Ectodermal cell (in vitro differentiated cells): Measurements from ENCODE around the gene PNMA6E. TPM values are rescaled to one million over a fixed set of nuclear protein-coding genes. Genes with fewer than 3 reads are reported as not detected.

Experiments
- H3K27ac ChIP-seq: 2 replicates; pipeline ENCODE4 v1.7.0; 2013; ENCODE audit warnings: mild to moderate bottlenecking, low read depth, low read length; ENCODE audit not compliant: insufficient read depth, poor library complexity, severe bottlenecking
- H3K27me3 ChIP-seq: 2 replicates; pipeline ENCODE4 v1.7.0; 2013; ENCODE audit warnings: mild to moderate bottlenecking, low read length; ENCODE audit not compliant: insufficient read depth, control insufficient read depth, poor library complexity, severe bottlenecking
- H3K36me3 ChIP-seq: one replicate; pipeline ENCODE4 v1.7.0; 2013; ENCODE audit warnings: low read length; ENCODE audit not compliant: control insufficient read depth, insufficient read depth
- H3K4me1 ChIP-seq: one replicate; pipeline ENCODE4 v1.7.0; 2013; ENCODE audit warnings: low read length; ENCODE audit not compliant: control insufficient read depth, insufficient read depth
- H3K4me3 ChIP-seq: 2 replicates; pipeline ENCODE4 v1.7.0; 2013; ENCODE audit warnings: low read depth, low read length, control low read depth; ENCODE audit not compliant: insufficient read depth
- H3K9me3 ChIP-seq: 2 replicates; pipeline ENCODE4 v1.7.0; 2013; ENCODE audit warnings: mild to moderate bottlenecking, low read length, moderate library complexity; ENCODE audit not compliant: control insufficient read depth
- WGBS, 2 experiments: methylation state at CpG; one replicate each; pipeline ENCODE4 v1.1.7; 2013; ENCODE audit warnings: missing lambda C conversion rate in 2 of 2; 5-methylcytosine and 5-hydroxymethylcytosine counted together
- polyA plus RNA-seq, 4 experiments: library from polyadenylated mRNA; stranded (reverse); fragments of 50-300 nt; gene quantifications; one replicate each; pipeline ENCODE4 v1.2.3, GENCODE V29; 2013

Gene PNMA6E
- not detected for polyA plus RNA-seq (2013, experiment 1 of 4)
- not detected for polyA plus RNA-seq (2013, experiment 2 of 4)
- not detected for polyA plus RNA-seq (2013, experiment 3 of 4)
- not detected for polyA plus RNA-seq (2013, experiment 4 of 4)

DNA sequence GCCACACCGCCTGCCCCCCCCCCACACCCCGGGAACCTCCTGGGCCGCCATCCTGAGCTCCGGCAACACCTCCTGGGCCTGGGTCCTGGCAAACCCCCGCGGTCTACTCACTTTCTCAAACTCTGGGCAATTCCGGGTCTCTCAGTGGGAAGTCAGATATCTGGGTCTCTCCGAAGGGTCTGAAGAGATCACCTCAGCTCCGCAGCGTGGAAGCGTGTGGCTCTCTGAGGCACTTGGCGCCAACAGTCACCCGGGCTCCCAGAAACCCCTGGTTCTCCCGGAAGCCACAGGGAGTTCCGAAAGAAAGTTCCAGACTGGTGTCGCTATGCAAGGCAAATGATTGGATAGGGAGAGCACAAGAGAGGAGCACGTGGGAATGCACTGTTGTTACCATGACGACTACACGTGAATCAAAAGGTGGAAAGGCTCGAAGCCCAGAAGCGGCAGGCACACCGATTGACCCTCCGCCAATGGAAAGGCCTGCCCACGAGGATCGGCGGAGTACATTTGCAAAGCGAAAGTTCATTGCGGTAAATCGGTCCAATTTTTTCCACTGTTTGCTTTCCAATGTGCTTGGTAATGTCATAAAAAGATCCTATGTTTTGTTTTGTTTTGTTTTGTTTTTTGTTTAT, at the start of gene PNMA6E:
TSS of gene PNMA6E (minus strand) at position 218 of the 632 bp plus-strand sequence. CDS start 2,501 bp downstream, outside the sequence.
- Histone ChIP-seq H3K27me3 (no peaks in the 10 kb centered on the region), H3K4me1 (no peaks in the 10 kb centered on the region), H3K4me3 (no peak within 1 kb of the TSS), H3K9me3 (no peaks in the 10 kb centered on the region), H3K36me3 (no peaks in the 10 kb centered on the region), H3K27ac (no peak within 1 kb of the TSS)
- WGBS, 2 experiments: 93 to 96% methylated on average over 28 to 29 of the region's 29 CpGs

DNA sequence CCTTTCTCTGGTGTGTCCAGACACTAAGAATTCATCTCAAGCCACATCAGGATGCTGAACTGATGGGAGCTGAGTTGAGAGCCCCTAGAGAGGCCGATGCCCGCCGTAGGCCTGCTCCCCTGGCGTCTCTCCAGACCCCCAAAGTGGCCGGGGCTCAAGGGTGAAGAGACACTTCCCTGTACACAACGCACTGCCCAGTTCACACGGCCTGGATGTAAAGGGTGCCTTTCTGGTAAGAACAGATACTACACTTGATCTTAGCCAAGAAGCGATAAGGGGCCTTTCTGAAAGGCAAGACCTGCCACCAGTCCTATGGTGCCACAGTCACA, 49.8 kb upstream of the PNMA6E start:
- Histone ChIP-seq H3K4me3 (no peak overlapping the region), H3K27me3 (no peaks in the 10 kb centered on the region), H3K36me3 (no peaks in the 10 kb centered on the region), H3K9me3 (no peaks in the 10 kb centered on the region), H3K4me1 (no peaks in the 10 kb centered on the region), H3K27ac (no peak overlapping the region)
- 95 to 98% methylated on average over 8 of the region's 8 CpGs for WGBS, 2 experiments

DNA sequence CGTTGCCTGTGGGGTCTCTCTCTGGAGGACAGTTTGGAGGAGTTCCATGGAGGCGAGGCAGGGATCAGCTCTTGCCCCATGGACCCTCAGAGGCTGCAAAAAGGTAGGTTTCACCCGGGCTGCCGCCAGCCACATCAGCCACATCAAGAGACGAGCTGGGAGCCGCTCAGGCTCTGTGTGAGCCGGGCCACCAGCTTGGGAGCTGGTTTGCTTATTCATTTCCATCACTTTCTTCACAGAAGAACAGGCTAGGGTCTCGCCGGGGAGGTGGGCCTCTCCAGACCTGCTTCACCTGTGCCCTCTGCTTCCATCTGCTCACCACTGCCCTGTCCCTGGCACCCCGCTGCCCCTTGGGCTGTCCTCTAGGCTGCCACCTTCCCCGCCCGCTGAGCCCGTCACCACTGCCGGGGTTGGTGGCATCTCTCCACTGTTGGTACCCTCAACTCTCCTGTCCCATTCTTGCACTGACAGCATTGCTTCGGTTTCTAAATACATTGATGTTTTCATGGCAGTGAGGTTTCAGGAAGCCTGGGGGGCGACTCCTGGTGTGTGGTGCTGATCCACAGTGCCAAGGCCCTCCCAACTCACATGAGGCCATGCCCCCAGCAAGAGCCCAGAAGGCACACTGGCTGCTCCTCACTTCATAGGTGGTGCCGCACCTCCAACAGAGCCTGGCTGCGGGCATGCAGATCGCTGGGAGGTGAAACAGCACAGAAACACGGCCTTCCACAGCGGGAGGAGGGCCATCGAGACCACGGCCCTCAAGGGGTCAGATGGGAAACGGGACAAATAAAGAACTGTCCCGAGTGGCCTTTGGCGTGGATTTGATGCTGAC, 49.2 kb upstream of the PNMA6E start:
- no peak overlapping the region for H3K4me3 ChIP-seq
- no peak overlapping the region for H3K27ac ChIP-seq
- no peaks in the 10 kb centered on the region for H3K4me1 ChIP-seq
- no peaks in the 10 kb centered on the region for H3K36me3 ChIP-seq
- H3K9me3 ChIP-seq: no peaks in the 10 kb centered on the region
- 95 to 96% methylated on average over 26 of the region's 26 CpGs for whole genome bisulfite sequencing, 2 experiments
- H3K27me3 ChIP-seq: no peaks in the 10 kb centered on the region

DNA sequence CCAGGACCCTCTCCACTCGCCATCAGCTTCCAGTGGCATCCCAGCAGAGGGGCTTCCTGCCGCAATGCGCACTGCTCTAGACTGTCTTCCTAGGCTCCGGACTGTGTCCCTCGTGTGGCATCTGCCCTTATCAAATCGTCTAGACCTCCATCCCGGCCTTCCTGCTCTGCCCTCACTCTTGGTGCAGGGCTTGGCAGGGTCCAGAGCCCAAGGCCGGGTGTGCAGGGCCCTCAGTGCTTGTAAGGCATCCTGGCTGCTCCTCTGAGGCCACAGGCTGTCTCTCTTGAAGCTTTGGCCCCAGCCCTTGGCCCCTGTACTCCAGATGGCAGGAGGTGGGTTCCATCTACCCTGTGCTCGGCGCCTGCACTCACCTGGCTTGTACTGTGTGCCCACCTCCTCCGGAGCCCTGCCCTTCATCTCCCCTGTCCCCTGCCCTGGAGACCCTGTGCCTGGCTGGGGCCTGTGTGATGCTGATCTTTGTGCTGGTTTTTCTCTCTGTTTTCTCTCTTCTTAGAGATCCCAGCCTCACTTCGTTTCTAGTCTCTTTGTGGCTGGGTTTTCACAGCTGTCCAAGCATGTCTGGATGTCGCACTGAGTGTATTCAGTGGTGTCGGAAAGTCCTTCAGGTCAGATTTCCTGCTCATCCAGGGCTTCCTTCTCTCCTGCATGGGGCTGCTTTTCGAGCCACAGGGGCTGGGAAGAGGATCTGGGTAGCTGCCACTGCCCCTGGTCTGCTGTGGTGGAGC, 48.4 kb upstream of the PNMA6E start:
- WGBS, 2 experiments: 93 to 95% methylated on average over 15 of the region's 15 CpGs
- no peaks in the 10 kb centered on the region for H3K4me1 ChIP-seq

DNA sequence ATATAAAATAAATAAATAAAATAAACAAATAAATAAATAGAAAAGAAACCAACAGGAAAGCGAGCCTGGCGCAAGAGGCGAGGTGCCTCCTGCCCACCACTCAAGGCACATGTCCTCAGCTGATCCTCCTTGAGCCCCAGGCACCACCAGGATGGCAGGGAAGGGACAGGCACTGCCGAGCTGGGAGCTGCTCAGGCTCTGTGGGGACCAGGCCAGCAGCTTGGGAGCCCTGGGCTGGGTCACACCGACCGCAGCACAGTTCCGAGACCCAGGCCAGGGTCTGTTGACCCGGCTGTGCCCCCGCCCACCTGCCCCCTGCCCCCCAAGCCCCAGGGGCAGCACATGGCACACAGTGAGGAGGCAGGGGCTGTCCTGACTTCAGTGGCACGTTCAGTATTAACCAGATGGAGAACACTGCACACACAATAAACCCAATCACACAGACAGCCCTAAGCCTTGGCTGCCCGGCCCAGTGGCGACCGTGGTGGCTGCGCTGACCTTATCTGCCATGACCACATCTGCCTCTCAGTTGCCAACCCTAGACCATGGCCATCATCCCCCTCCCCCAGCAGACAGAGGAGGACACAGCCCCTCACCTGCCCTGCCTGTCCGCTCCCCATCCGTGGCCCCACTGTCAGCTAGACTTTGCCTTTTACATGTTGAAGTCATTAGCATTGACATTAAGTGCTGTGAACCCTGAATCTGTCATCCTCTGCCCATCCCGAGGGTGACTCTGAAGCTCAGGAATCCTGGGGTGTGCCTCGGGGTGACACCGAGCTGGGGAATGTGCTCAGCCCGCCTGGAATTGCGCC, 47.6 kb upstream of the PNMA6E start:
- Histone ChIP-seq H3K36me3 (no peaks in the 10 kb centered on the region), H3K4me1 (no peaks in the 10 kb centered on the region), H3K27ac (no peak overlapping the region), H3K27me3 (no peaks in the 10 kb centered on the region), H3K9me3 (no peaks in the 10 kb centered on the region), H3K4me3 (no peak overlapping the region)
- 93% methylated on average over 19 to 21 of the region's 21 CpGs for WGBS, 2 experiments

More for the DNA sequence above, 48.4 kb upstream of the PNMA6E start:
- Histone ChIP-seq H3K36me3 (no peaks in the 10 kb centered on the region), H3K27me3 (no peaks in the 10 kb centered on the region), H3K4me3 (no peak overlapping the region), H3K9me3 (no peaks in the 10 kb centered on the region), H3K27ac (no peak overlapping the region)

DNA sequence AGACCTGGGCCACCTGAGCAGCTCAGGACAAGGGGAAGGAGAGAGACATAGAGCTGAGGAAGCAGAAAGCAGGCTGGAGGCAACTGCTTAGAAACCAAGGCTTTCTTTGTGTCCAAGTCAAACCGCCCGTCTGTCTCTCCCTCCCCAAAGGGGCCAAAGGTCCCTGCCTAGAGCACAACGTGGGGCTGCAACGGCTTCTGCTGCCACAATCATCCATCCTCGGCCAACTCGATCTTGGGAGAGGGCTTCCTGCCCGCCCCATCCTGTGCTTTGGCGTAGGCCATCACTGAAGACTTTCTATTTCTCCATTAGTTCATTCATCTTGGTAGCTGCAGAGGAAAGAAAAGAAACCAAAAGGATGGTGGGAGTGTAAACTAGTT, 46.4 kb upstream of the PNMA6E start:
- no peaks in the 10 kb centered on the region for H3K36me3 ChIP-seq
- H3K4me3 ChIP-seq: no peak overlapping the region
- no peak overlapping the region for H3K27ac ChIP-seq
- 87 to 92% methylated on average over 6 to 8 of the region's 8 CpGs for WGBS, 2 experiments
- no peaks in the 10 kb centered on the region for H3K27me3 ChIP-seq
- no peaks in the 10 kb centered on the region for H3K4me1 ChIP-seq
- H3K9me3 ChIP-seq: no peaks in the 10 kb centered on the region

DNA sequence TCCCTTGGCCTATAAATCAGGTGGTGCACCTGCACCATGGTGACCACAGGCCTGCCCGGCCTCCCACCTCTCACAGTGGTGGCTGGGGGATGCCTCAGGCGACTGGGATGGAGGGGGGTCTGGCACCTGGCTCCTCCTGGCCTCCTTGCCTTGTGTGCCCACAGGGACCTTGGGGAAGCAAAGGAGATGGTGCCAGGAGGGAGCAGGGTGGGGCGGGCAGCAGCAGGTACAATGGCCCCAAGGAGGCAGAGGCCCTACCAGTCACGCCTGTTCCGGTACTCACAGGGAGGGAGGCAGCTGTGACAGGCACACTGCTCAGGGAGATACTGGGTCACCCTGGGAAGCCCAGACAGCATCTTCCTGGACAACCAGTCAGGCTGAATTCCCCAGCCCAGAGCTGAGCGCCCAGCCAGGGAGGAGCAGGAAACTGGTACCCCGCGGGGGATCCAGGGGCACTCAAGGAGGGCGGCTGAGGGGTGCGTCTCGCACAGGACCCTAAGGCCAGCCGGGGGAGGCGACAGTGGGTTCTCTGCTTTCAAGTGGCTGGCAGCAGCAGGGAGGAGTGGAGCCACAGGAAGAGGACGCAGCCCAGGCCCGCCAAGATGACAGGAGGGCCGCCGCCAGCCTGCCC, 45.9 kb upstream of the PNMA6E start:
- H3K4me1 ChIP-seq: no peaks in the 10 kb centered on the region
- H3K27ac ChIP-seq: no peak overlapping the region
- H3K27me3 ChIP-seq: no peaks in the 10 kb centered on the region
- H3K9me3 ChIP-seq: no peaks in the 10 kb centered on the region
- no peaks in the 10 kb centered on the region for H3K36me3 ChIP-seq
- H3K4me3 ChIP-seq: no peak overlapping the region
- WGBS, 2 experiments: 95 to 96% methylated on average over 17 of the region's 17 CpGs

DNA sequence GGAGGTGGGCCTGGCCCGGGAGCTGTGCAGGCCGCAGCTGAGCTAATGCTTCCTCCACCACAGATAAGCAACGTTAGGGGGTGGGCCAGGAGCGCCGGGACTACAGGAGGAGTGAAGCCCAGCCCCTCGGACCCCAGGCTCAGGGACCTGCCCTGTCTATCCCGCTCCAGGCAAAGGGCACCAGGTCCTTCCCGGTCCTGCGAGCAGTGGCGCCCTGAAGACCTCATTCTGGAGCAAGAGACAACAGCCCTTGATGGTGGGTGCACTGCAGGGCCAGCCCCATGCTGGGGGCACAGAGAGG, 45.4 kb upstream of the PNMA6E start:
- WGBS, 2 experiments: 92 to 94% methylated on average over 10 of the region's 10 CpGs
- Histone ChIP-seq H3K27me3 (no peaks in the 10 kb centered on the region), H3K4me3 (no peak overlapping the region), H3K9me3 (no peaks in the 10 kb centered on the region), H3K27ac (no peak overlapping the region), H3K36me3 (no peaks in the 10 kb centered on the region), H3K4me1 (no peaks in the 10 kb centered on the region)

DNA sequence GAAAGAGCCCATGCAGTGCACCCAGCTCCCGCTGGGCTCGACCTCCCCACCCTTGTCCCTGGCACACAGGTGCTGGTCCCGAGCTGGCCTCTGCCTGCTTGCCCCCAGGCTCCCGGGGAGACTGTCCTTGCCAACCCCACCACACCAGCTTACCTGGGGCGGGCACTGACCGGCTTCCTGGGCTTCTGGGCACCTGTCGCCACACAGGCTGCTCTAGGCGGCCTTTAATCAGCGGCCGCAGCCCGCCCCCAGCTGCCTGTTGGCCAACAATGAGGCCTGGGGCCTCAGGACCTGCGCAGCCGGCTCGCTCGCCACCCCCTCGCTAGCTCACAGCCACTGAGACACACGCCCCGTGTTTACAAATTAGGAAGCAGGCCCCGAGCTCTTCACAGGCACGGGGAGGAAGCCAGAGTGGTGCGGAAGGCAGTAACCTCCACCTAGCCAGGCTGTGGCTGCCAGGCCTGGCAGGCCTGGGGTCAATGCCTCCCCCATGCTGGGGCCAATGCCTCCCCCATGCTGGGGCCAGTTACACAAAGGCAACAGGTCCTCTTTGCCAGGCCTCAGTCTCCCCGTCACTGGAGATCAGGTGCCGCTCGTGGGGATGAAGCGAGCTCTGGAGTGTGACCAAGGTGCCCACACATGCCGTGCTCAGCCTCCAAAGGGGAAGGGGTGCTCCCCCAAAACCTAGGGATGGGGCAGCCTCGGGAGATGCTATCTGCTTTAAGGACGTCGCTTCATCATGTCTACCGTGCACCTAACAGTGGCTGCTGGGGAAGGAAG, 44.9 kb upstream of the PNMA6E start, which contains the start of gene TREX2:
TSS of gene TREX2 (minus strand) at position 201 of the 780 bp plus-strand sequence. CDS start 626 bp downstream, outside the sequence.
- Histone ChIP-seq H3K4me3 (no peak within 1 kb of the TSS), H3K36me3 (no peaks in the 10 kb centered on the region), H3K9me3 (no peaks in the 10 kb centered on the region), H3K27ac (no peak within 1 kb of the TSS), H3K4me1 (no peaks in the 10 kb centered on the region), H3K27me3 (no peaks in the 10 kb centered on the region)
- 89 to 92% methylated on average over 30 of the region's 30 CpGs for WGBS, 2 experiments
